GM12864 (cell line): Measurements from ENCODE around the gene FBXW7.

ENCODE experiments used
- DNase-seq: peaks from one replicate; pipeline ENCODE4 v3.0.0-alpha.2; 2011; ENCODE audit warnings: low read depth
- H3K4me3 ChIP-seq: 2 replicates; pipeline ENCODE4 v1.5.1; 2011; ENCODE audit warnings: mild to moderate bottlenecking, low read depth, low read length, control low read depth
- CTCF ChIP-seq: IDR thresholded peaks from 2 replicates; pipeline ENCODE4 v1.5.1; 2011; ENCODE audit warnings: low read depth, mild to moderate bottlenecking, moderate library complexity, low read length, control low read depth, inconsistent platforms; ENCODE audit errors: missing control alignments

The FBXW7 gene

DNA sequence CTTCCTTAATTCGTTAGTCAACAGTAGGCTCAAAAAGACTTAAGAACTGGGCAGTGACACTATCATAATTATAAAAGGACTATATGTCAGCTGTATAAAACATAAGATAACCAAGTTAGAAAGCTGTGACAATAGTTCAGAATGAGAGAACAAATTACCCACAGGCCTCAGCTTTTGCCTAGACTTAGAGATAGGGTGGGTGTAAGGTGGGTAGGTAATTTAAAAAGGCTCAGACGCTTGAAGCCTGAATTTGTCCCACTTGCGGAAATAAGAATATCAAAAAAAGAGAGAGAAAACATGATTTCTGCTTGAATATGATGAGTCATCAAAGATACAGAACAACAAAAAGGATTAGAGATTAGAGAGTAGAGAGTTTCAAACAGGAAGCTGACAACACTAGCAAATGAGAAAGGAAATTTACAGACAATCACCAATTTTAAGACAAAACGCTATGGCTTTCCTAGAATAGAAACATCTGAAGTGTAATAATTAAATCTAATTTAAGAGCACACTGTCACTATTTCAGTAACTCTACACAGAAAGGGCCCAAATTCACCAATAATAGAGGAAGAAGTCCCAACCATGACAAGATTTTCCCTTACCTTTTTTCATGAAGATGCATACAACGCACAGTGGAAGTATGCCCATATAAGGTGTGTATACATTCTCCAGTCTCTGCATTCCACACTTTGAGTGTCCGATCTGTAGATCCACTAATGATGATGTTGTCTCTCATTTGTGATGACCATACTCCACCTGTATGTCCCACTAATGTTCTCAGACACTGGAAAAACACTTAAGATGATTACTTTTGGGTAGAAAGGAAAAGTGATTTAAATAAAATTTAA, 208.1 kb downstream of the FBXW7 start:
- TF ChIP-seq CTCF, result no peak
- no peak overlapping the region for H3K4me3 ChIP-seq
- DNase-seq, result no peak

GRCh38 chr4:152325831-152326230, 210.1 kb downstream of the FBXW7 start:
- no peak for TF ChIP-seq CTCF
- H3K4me3 ChIP-seq, result no peak overlapping the region
- no peak for DNase-seq

DNA sequence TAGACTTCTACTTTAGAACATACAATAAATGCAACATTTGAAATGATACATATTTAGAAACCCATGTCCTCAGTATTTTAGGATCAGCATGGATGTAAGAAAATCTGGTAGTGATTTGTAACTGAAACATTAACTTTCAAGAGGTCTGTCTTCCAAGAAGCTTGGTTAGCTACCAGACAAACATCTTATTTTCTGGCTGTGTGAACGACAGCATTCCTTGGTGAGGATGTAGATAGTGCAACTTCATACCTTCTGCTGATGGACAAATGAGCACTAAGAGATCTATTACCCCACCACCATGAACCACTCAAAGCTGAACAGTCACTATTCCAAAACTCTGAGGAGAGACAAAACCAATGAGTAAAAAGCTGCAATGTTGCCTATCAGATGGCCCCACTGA, 212.7 kb downstream of the FBXW7 start:
- no peak overlapping the region for H3K4me3 ChIP-seq
- no peak for DNase-seq
- no peak for TF ChIP-seq CTCF

DNA sequence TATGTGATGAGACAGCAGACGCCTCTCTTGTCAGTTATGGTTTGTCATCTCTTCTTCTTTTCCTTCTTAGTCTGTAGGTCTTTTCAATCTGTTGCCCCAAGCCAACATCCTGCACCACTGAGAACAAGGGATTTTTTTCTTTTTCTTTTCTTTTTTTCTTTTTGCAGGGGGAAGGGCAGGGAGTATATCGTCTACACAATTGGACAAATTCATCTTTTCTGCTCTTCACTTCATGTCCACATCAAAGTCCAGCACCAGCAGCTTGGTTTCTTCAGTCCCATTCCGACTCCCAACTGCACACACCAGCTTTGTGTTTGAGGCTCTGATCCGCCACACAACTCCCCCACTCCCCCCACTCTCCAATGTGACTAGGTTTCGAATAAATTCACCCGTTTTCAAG, 213.2 kb downstream of the FBXW7 start:
- no peak overlapping the region for H3K4me3 ChIP-seq
- no peak for TF ChIP-seq CTCF
- no peak for DNase-seq

DNA sequence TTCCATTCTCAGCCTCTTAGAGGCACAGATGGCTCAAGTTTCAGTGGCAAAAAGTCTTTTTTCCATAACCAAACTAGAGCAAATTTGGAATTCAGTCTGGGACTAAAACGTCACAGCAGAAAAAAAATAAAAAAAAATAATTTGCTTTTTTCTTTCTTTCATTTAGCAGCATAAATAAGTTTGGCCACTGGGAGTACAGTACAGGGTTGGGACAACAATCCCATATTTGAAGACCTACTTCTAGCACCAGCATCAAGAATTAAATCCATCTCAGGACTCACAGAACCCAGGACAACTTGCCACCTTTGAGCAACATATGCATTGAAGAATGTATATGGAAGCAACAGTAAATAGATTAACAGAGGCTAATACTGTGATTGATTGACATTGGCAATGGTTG, 214.0 kb downstream of the FBXW7 start:
- H3K4me3 ChIP-seq, result no peak overlapping the region
- no peak for TF ChIP-seq CTCF
- no peak for DNase-seq

DNA sequence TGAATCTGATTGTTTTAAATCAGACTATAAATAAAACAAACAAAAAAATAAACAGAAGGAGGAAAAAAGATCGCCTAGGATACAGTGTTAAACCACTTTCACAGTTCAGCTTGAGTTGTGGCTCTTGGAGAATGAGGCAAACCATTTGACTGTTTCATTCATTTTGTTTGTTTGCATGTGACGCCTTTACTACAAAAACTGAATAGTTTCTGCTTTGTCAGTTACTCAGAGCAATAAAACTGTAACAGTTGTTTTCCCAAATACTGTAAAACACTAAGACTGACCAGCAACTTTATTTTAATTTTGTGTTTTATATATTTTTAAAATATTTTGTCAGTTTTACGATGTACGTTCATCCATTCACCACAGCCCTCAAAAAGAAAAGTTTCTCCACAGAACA, 214.5 kb downstream of the FBXW7 start:
- H3K4me3 ChIP-seq, result no peak overlapping the region
- DNase-seq, result no peak
- TF ChIP-seq CTCF, result no peak

GRCh38 chr4:152316969-152317368, 218.9 kb downstream of the FBXW7 start:
- H3K4me3 ChIP-seq, result no peak overlapping the region
- DNase-seq, result no peak
- TF ChIP-seq CTCF, result no peak
